Measurements from ENCODE around the gene TAF1B. TPM values are rescaled to one million over a fixed set of nuclear protein-coding genes. Genes with fewer than 3 reads are reported as not detected.
A peak's percentile ranks its signal among the peaks of the same experiment; 100 is the strongest.

TAF1B gene
- total and polyA plus RNA-seq, 2 donors from 2014 or later = 8.8 to 27.7 TPM

DNA sequence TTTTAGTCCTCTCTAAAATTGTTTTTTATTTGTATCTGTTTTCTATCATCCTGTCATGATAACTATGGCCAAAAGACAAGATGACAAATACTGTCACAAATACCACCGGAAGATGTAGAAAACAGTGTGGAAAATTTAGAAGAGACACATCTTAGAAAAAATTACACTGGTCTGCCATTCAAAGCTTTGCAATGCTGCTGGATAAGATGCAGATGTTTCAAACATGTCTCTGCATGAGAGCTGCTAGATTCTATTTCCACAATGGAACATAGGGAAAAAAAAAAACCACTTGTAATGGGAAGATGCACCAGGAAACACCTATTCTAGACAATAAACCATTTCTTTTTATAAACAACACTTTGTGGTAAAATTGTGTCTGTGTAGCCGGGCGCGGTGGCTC lies 5.8 kb upstream of the TAF1B start:
- Histone ChIP-seq H3K9ac (ENCODE audit: low read length in 3 of 3) (no peak overlapping the region), H3K27me3 (ENCODE audit: control insufficient read depth, insufficient read depth, low read length) (no peaks in the 10 kb centered on the region), H3K27ac (ENCODE audit: low read depth in 2 of 2, low read length in 2 of 2) (no peak overlapping the region), H3K9me3 (ENCODE audit: control insufficient read depth in 2 of 3, insufficient read depth in 1 of 3, low read length in 3 of 3) (no peaks in the 10 kb centered on the region), H3K36me3 (ENCODE audit: control insufficient read depth in 2 of 3, insufficient read depth in 3 of 3, low read length in 3 of 3) (no peaks in the 10 kb centered on the region), H3K4me3 (ENCODE audit: low read length in 3 of 3) (no peak overlapping the region), H3K4me1 (ENCODE audit: control insufficient read depth in 2 of 3, insufficient read depth in 2 of 3, low read depth in 1 of 3, low read length in 3 of 3) (no peaks in the 10 kb centered on the region)
- no peak for FAIRE-seq
- intact Hi-C loops (cut with DNase I) = no loop called here
- TF ChIP-seq, protein P1, sequence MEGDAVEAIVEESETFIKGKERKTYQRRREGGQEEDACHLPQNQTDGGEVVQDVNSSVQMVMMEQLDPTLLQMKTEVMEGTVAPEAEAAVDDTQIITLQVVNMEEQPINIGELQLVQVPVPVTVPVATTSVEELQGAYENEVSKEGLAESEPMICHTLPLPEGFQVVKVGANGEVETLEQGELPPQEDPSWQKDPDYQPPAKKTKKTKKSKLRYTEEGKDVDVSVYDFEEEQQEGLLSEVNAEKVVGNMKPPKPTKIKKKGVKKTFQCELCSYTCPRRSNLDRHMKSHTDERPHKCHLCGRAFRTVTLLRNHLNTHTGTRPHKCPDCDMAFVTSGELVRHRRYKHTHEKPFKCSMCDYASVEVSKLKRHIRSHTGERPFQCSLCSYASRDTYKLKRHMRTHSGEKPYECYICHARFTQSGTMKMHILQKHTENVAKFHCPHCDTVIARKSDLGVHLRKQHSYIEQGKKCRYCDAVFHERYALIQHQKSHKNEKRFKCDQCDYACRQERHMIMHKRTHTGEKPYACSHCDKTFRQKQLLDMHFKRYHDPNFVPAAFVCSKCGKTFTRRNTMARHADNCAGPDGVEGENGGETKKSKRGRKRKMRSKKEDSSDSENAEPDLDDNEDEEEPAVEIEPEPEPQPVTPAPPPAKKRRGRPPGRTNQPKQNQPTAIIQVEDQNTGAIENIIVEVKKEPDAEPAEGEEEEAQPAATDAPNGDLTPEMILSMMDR (IDR thresholded peaks at IDR 0.05; ENCODE audit: borderline replicate concordance, extremely low read depth, insufficient read depth) = no peak
- DNase-seq = no peak

DNA sequence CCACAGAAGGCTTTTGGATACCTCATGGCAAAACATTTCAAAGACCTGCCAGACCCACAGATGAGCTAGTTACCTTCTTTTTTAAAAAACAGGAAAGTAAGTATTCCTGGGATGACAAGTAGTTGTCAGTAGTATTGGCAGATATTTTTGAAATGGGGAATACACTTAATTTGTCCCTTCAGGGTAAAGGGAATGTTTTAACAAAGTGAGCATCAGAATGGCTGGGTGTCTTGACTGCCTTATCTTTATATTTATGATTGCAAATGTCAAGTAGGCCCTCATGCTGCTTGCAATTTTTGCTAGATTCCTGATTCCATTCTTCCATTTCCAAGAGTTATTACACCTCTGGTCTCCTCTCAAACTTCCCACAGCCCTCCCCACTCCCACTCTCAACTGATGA lies 4.9 kb upstream of the TAF1B start:
- intact Hi-C loops (cut with DNase I) = no loop called here
- Histone ChIP-seq H3K4me1 (ENCODE audit: control insufficient read depth in 2 of 3, insufficient read depth in 2 of 3, low read depth in 1 of 3, low read length in 3 of 3) (no peaks in the 10 kb centered on the region), H3K9ac (ENCODE audit: low read length in 3 of 3) (no peak overlapping the region), H3K36me3 (ENCODE audit: control insufficient read depth in 2 of 3, insufficient read depth in 3 of 3, low read length in 3 of 3) (no peaks in the 10 kb centered on the region), H3K9me3 (ENCODE audit: control insufficient read depth in 2 of 3, insufficient read depth in 1 of 3, low read length in 3 of 3) (no peaks in the 10 kb centered on the region), H3K27ac (ENCODE audit: low read depth in 2 of 2, low read length in 2 of 2) (no peak overlapping the region), H3K4me3 (ENCODE audit: low read length in 3 of 3) (no peak overlapping the region), H3K27me3 (ENCODE audit: control insufficient read depth, insufficient read depth, low read length) (no peaks in the 10 kb centered on the region)
- TF ChIP-seq, protein P1 (IDR thresholded peaks at IDR 0.05; ENCODE audit: borderline replicate concordance, extremely low read depth, insufficient read depth) = no peak
- FAIRE-seq = no peak
- no peak for DNase-seq

DNA sequence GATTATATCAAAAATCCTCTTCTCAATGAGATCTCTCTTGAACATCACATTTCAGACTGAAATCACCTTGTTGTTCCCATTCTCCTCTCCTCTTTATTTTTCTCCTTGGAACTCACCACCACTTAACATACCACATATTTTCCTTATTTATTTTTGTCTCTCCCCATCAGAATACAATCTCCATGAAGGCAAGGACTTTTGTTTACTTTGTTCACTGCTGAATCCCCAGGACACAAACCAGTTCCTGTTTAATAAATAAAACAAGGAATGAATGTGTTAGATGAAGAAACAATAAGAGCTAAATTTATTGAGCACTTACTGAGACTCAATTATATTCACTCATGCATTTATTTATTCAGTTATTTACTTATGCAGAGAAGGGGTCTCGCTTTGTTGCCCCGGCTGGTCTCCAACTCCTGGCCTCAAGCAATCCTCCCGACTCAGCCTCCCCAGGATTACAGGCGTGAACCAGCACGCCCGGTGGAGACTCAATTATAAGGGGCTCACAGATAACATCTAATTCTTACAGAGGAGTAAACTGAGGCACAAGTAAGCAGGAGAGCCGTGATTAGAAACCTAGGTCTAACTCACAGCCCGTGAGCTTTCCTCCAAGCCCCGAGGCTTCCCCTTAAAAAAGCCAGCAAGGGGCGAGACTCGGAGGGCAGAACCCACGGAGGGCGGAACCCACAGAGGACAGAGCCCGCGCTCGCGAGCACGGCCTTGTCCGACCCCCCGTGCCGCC lies 616 bp upstream of the TAF1B start:
- H3K27me3 ChIP-seq (ENCODE audit: control insufficient read depth, insufficient read depth, low read length) = no peaks in the 10 kb centered on the region
- FAIRE-seq (no peak), DNase-seq (no peak)
- H3K9ac ChIP-seq (ENCODE audit: low read length in 3 of 3) = peak overlapping the region; percentile 56 to 74 (median 65)
- no peaks in the 10 kb centered on the region for H3K9me3 ChIP-seq (ENCODE audit: control insufficient read depth in 2 of 3, insufficient read depth in 1 of 3, low read length in 3 of 3)
- H3K36me3 ChIP-seq (ENCODE audit: control insufficient read depth in 2 of 3, insufficient read depth in 3 of 3, low read length in 3 of 3) = peaks cover 2 to 7% (median 3%) of the 10 kb centered on the region in 3 donors
- H3K4me1 ChIP-seq (ENCODE audit: control insufficient read depth in 2 of 3, insufficient read depth in 2 of 3, low read depth in 1 of 3, low read length in 3 of 3) = peaks cover 3 to 11% (median 7%) of the 10 kb centered on the region in 3 donors
- TF ChIP-seq, protein P1 (IDR thresholded peaks at IDR 0.05; ENCODE audit: borderline replicate concordance, extremely low read depth, insufficient read depth) = no peak
- H3K4me3 ChIP-seq (ENCODE audit: low read length in 3 of 3) = peak overlapping the region; percentile 72 to 95 (median 85)
- intact Hi-C loops (cut with DNase I) = no loop called here
- peak overlapping the region; percentile 87 to 91 for H3K27ac ChIP-seq (ENCODE audit: low read depth in 2 of 2, low read length in 2 of 2)

All from kidney (tissue), 14 donors.